ENCODE results near the gene CCDC88C.

DNA sequence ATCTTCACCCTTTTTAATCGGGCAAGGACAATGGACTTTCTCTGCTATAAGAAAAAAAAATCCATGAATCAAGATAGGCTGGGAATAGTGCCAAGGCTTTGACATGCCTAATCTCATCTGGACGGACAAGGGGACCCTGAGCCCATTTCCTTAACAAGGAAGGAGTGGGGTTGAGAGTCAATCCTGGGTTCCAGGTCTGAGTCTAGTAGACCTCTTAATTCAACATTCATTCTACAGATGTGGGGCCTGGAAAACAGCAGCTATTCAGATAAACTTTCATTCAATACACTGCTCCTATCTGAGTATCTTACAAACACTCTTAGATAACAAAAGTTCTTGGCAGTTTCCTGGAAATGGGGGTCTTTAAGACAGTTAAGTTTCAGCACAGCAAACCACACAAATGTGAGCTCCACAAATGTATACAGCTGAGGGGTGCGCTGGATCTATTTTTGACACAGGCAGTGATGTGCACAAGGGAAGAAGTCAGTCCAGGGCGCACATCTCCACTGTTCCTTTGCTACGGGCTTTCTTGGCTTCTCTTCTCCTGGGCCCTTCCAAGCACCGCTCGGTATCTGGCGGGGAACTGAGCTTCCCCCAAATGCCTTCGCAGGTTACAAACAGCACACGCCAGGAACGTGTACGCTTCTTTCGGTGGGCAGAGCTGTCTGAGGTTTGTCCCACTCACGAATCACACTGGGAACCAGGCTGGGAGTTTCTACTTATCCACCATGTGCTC, 90.9 kb downstream of the CCDC88C start:
- TF ChIP-seq, protein P1, sequence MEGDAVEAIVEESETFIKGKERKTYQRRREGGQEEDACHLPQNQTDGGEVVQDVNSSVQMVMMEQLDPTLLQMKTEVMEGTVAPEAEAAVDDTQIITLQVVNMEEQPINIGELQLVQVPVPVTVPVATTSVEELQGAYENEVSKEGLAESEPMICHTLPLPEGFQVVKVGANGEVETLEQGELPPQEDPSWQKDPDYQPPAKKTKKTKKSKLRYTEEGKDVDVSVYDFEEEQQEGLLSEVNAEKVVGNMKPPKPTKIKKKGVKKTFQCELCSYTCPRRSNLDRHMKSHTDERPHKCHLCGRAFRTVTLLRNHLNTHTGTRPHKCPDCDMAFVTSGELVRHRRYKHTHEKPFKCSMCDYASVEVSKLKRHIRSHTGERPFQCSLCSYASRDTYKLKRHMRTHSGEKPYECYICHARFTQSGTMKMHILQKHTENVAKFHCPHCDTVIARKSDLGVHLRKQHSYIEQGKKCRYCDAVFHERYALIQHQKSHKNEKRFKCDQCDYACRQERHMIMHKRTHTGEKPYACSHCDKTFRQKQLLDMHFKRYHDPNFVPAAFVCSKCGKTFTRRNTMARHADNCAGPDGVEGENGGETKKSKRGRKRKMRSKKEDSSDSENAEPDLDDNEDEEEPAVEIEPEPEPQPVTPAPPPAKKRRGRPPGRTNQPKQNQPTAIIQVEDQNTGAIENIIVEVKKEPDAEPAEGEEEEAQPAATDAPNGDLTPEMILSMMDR (IDR thresholded peaks at IDR 0.05), result no peak
- TF ChIP-seq EZH2 (IDR thresholded peaks at IDR 0.05), result no peak
